ENCODE data around the gene RNF5.

- TF ChIP-seq CTCF (conservative IDR thresholded peaks at IDR 0.05; ENCODE audit: low read depth, low read length) (no peak), RAD21 (IDR thresholded peaks at IDR 0.05; ENCODE audit: low read length) (no peak), NFE2L2 (IDR thresholded peaks at IDR 0.05; ENCODE audit: low read depth, low read length) (no peak), MXI1 (IDR thresholded peaks at IDR 0.05; ENCODE audit: borderline replicate concordance, low read depth, low read length) (no peak), POLR2A (IDR thresholded peaks at IDR 0.05; ENCODE audit: low read depth, low read length) (no peak), CEBPB (IDR thresholded peaks at IDR 0.05; ENCODE audit: low read depth, low read length) (no peak), RFX5 (IDR thresholded peaks at IDR 0.05; ENCODE audit: low read depth, low read length) (no peak), CHD1 (IDR thresholded peaks at IDR 0.05; ENCODE audit: low read depth, low read length) (no peak), RCOR1 (IDR thresholded peaks at IDR 0.05; ENCODE audit: insufficient replicate concordance, low read length) (no peak), BHLHE40 (IDR thresholded peaks at IDR 0.05; ENCODE audit: low read depth, low read length) (no peak)
These were observed 7.9 kb upstream of the RNF5 start for GRCh38 chr6:32170294-32170693.

All from IMR-90 (cell line).